ENCODE results near the gene LEFTY2. TPM values are rescaled to one million over a fixed set of nuclear protein-coding genes. Genes with fewer than 3 reads are reported as not detected.

LEFTY2 gene
- total and polyA plus RNA-seq, 9 of the 15 experiments (the other 6 are each of a cell fraction or from before 2014, with no cell fraction given) = 0.04 to 0.14 TPM; not detected in 7

DNA sequence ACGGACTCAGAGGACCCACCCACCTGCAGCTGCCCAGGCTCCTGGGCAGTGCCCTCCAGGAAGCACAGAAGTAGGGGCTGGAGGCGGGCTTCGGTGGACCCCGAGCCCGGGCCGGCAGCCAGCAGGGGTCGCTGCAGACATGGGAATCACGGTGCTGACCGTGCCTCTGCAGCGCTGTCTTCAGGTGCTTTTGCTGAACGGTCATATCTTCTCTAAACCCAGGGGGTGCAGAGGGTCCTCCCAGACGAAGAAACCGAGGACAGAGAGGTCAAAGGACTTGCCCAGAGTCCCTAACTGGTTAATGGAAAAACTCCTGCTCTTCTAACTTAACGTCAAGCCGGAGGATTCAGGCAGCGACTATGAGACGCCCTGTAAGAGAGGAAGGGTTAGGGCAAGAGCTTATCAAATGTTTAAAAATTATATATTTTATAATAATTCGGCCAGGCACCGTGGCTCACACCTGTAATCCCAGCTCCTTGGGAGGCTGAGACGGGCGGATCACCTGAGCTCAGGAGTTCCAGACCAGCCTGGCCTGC lies 21.5 kb upstream of the LEFTY2 start (continued):
- TF ChIP-seq, protein P1, sequence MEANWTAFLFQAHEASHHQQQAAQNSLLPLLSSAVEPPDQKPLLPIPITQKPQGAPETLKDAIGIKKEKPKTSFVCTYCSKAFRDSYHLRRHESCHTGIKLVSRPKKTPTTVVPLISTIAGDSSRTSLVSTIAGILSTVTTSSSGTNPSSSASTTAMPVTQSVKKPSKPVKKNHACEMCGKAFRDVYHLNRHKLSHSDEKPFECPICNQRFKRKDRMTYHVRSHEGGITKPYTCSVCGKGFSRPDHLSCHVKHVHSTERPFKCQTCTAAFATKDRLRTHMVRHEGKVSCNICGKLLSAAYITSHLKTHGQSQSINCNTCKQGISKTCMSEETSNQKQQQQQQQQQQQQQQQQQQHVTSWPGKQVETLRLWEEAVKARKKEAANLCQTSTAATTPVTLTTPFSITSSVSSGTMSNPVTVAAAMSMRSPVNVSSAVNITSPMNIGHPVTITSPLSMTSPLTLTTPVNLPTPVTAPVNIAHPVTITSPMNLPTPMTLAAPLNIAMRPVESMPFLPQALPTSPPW (CRISPR knock-in tag; IDR thresholded peaks at IDR 0.05) = peak; percentile 39; the same call in 1 of the 2 replicates
- TF ChIP-seq, protein P2, sequence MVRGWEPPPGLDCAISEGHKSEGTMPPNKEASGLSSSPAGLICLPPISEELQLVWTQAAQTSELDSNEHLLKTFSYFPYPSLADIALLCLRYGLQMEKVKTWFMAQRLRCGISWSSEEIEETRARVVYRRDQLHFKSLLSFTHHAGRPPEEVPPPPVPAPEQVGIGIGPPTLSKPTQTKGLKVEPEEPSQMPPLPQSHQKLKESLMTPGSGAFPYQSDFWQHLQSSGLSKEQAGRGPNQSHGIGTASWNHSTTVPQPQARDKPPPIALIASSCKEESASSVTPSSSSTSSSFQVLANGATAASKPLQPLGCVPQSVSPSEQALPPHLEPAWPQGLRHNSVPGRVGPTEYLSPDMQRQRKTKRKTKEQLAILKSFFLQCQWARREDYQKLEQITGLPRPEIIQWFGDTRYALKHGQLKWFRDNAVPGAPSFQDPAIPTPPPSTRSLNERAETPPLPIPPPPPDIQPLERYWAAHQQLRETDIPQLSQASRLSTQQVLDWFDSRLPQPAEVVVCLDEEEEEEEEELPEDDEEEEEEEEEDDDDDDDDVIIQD (CRISPR knock-in tag; IDR thresholded peaks at IDR 0.05) = no peak
- TF ChIP-seq EGR1 (conservative IDR thresholded peaks at IDR 0.05) = peak; percentile 27; the same call in 1 of the 2 replicates
- no peak for TF ChIP-seq NR1H2 (CRISPR knock-in tag; IDR thresholded peaks at IDR 0.05)
- TF ChIP-seq EHMT2 (IDR thresholded peaks at IDR 0.05) = peak; percentile 95
- TF ChIP-seq, protein P3, sequence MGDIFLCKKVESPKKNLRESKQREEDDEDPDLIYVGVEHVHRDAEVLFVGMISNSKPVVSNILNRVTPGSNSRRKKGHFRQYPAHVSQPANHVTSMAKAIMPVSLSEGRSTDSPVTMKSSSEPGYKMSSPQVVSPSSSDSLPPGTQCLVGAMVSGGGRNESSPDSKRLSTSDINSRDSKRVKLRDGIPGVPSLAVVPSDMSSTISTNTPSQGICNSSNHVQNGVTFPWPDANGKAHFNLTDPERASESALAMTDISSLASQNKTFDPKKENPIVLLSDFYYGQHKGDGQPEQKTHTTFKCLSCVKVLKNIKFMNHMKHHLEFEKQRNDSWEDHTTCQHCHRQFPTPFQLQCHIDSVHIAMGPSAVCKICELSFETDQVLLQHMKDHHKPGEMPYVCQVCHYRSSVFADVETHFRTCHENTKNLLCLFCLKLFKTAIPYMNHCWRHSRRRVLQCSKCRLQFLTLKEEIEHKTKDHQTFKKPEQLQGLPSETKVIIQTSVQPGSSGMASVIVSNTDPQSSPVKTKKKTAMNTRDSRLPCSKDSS (IDR thresholded peaks at IDR 0.05; ENCODE audit: low read depth, partially characterized antibody) = no peak
- TF ChIP-seq ZNF316 (IDR thresholded peaks at IDR 0.05) = 0 out of 2 replicates have a peak, but pooled peaks have one; percentile 20
- peak; percentile 54; the same call in 1 of the 2 replicates for TF ChIP-seq MYC (IDR thresholded peaks at IDR 0.05; ENCODE audit: low read depth, low read length)
- no peak for TF ChIP-seq MYC (CRISPR knock-in tag; IDR thresholded peaks at IDR 0.05; ENCODE audit: borderline replicate concordance, low read depth)
- peak; percentile 75 for TF ChIP-seq SMC3 (conservative IDR thresholded peaks at IDR 0.05; ENCODE audit: insufficient read depth, low read depth, low read length)
- peak; percentile 46; the same call in 1 of the 2 replicates for TF ChIP-seq JUND (IDR thresholded peaks at IDR 0.05; ENCODE audit: borderline replicate concordance, low read depth, low read length)
- no peak; the same call in 2 of the 3 replicates for TF ChIP-seq JUND (tag; IDR thresholded peaks at IDR 0.05; ENCODE audit: borderline replicate concordance, low read depth, low read length)
- TF ChIP-seq ZNF561 (CRISPR knock-in tag; conservative IDR thresholded peaks at IDR 0.05) = no peak
- TF ChIP-seq ARID2 (IDR thresholded peaks at IDR 0.05) = peak; percentile 77; the same call in 1 of the 2 replicates
- no peak for TF ChIP-seq ZNF41 (CRISPR knock-in tag; conservative IDR thresholded peaks at IDR 0.05)
- TF ChIP-seq KLF16 (IDR thresholded peaks at IDR 0.05) = peak; percentile 55; the same call in 1 of the 2 replicates
